ENCODE measurements around the gene ESF1. TPM values are rescaled to one million over a fixed set of nuclear protein-coding genes. Genes with fewer than 3 reads are reported as not detected.

Gene ESF1
- total and polyA plus RNA-seq, 2 experiments from 2014 or later = 7.9 to 8.3 TPM

GRCh38 chr20:13778827-13779226 lies 5.9 kb downstream of the ESF1 start:
- H3K4me3 ChIP-seq = no peak overlapping the region
- WGBS, 2 experiments (ENCODE audit: low coverage in 1 of 2, low lambda C conversion rate in 2 of 2, missing lambda C conversion rate in 2 of 2) = 97 to 100% methylated on average over 3 of the region's 3 CpGs

DNA sequence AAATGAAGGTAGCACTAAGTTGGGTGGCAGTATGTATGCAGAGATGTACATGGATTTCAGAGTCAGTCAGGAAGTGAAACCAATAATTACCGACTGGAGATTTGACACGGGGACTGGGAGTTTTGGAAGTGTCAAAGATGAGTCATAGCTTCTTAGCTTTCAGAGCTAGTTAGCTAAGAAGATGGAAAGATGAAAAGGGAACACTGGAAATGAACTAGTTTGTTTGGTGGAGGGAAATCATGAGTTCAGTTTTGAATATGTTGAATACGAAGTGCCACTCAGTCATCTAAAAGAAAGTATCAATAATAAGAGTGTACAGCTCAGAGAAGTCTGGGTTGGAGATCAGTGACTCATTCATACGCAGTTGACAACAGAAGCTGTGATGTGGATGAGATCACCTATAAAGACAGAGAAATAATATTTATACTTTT lies 7.5 kb downstream of the ESF1 start:
- in situ Hi-C loops (cut with MboI) = no loop called here
- peaks cover 33% of the 10 kb centered on the region for H3K36me3 ChIP-seq (ENCODE audit: low read depth)
- H3K9ac ChIP-seq = no peak overlapping the region

More at GRCh38 chr20:13778827-13779226, 5.9 kb downstream of the ESF1 start:
- Histone ChIP-seq H3K27me3 (replicated peaks; ENCODE audit: insufficient read depth) (no peaks in the 10 kb centered on the region), H4K20me1 (ENCODE audit: insufficient read depth) (no peaks in the 10 kb centered on the region), H3K36me3 (ENCODE audit: low read depth) (peaks cover 40% of the 10 kb centered on the region), H2AFZ (no peak overlapping the region), H3K4me2 (ENCODE audit: unreplicated experiment) (no peak overlapping the region), H3K9ac (no peak overlapping the region), H3K4me1 (ENCODE audit: insufficient read depth) (peaks cover 15% of the 10 kb centered on the region), H3K27ac (no peak overlapping the region), H3K9me3 (ENCODE audit: low read depth) (no peaks in the 10 kb centered on the region), H3F3A (ENCODE audit: insufficient read depth) (peaks cover 12% of the 10 kb centered on the region; the same call in 1 of the 2 replicates), H3K9me2 (ENCODE audit: insufficient read depth) (no peaks in the 10 kb centered on the region), H3K79me2 (ENCODE audit: insufficient read depth) (peaks cover 46% of the 10 kb centered on the region)
- in situ Hi-C loops (cut with MboI) = no loop called here
- no peak for DNase-seq
- TF ChIP-seq EZH2phosphoT487 (IDR thresholded peaks at IDR 0.05; ENCODE audit: insufficient read depth, low read depth) (no peak), EZH2 (IDR thresholded peaks at IDR 0.05; ENCODE audit: insufficient read depth, poor library complexity, severe bottlenecking) (no peak)

DNA sequence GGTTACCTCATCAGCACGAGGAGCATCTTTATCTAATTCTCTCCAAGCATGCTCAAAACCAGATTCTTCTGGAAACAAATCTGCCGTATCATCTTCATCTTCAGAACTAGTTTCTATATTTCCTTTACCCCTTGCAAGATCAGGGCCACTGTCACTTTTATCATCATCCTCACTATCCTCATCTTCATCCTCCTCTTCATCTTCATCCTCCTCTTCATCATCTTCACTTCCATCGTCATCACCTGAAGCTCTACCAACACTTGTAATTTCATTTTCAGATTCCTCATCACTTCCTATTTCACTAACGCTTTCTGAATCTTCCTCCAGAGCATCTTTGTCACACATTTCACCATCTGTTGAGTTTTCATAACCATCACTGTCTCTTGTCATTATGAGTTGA lies 8.9 kb downstream of the ESF1 start:
- no peaks in the 10 kb centered on the region for H4K20me1 ChIP-seq (ENCODE audit: insufficient read depth)
- no peaks in the 10 kb centered on the region for H3K27me3 ChIP-seq (replicated peaks; ENCODE audit: insufficient read depth)
- no peak overlapping the region for H3K4me2 ChIP-seq (ENCODE audit: unreplicated experiment)
- WGBS, 2 experiments (ENCODE audit: low coverage in 1 of 2, low lambda C conversion rate in 2 of 2, missing lambda C conversion rate in 2 of 2) = 57 to 64% methylated on average over 4 of the region's 4 CpGs
- peaks cover 16% of the 10 kb centered on the region for H3K79me2 ChIP-seq (ENCODE audit: insufficient read depth)
- H3K4me1 ChIP-seq (ENCODE audit: insufficient read depth) = peaks cover 19% of the 10 kb centered on the region
- DNase-seq = no peak
- H3K36me3 ChIP-seq (ENCODE audit: low read depth) = peaks cover 30% of the 10 kb centered on the region
- peaks cover 26% of the 10 kb centered on the region for H3F3A ChIP-seq (ENCODE audit: insufficient read depth)
- no peak overlapping the region for H3K9ac ChIP-seq
- H2AFZ ChIP-seq = no peak overlapping the region
- H3K9me3 ChIP-seq (ENCODE audit: low read depth) = no peaks in the 10 kb centered on the region
- TF ChIP-seq EZH2 (IDR thresholded peaks at IDR 0.05; ENCODE audit: insufficient read depth, poor library complexity, severe bottlenecking) (no peak), EZH2phosphoT487 (IDR thresholded peaks at IDR 0.05; ENCODE audit: insufficient read depth, low read depth) (no peak)
- H3K9me2 ChIP-seq (ENCODE audit: insufficient read depth) = no peaks in the 10 kb centered on the region
- H3K27ac ChIP-seq = no peak overlapping the region
- in situ Hi-C loops (cut with MboI) = no loop called here
- no peak overlapping the region for H3K4me3 ChIP-seq

More for the DNA sequence above, 7.5 kb downstream of the ESF1 start:
- peak overlapping the region; percentile 64 for H3K4me2 ChIP-seq (ENCODE audit: unreplicated experiment)
- H3K79me2 ChIP-seq (ENCODE audit: insufficient read depth) = peaks cover 29% of the 10 kb centered on the region
- no peaks in the 10 kb centered on the region for H3K9me2 ChIP-seq (ENCODE audit: insufficient read depth)
- no peak overlapping the region for H3K27ac ChIP-seq
- 25 to 33% methylated on average over 4 of the region's 4 CpGs for WGBS, 2 experiments (ENCODE audit: low coverage in 1 of 2, low lambda C conversion rate in 2 of 2, missing lambda C conversion rate in 2 of 2)
- H3K4me1 ChIP-seq (ENCODE audit: insufficient read depth) = peaks cover 16% of the 10 kb centered on the region
- no peaks in the 10 kb centered on the region for H4K20me1 ChIP-seq (ENCODE audit: insufficient read depth)
- no peaks in the 10 kb centered on the region for H3K9me3 ChIP-seq (ENCODE audit: low read depth)
- DNase-seq = peak; percentile 54
- H3K4me3 ChIP-seq = 0 out of 2 replicates have a peak overlapping the region, but pooled peaks have one; percentile 8
- H3K27me3 ChIP-seq (replicated peaks; ENCODE audit: insufficient read depth) = no peaks in the 10 kb centered on the region
- H2AFZ ChIP-seq = no peak overlapping the region
- TF ChIP-seq EZH2phosphoT487 (IDR thresholded peaks at IDR 0.05; ENCODE audit: insufficient read depth, low read depth) (no peak), EZH2 (IDR thresholded peaks at IDR 0.05; ENCODE audit: insufficient read depth, poor library complexity, severe bottlenecking) (no peak)
- H3F3A ChIP-seq (ENCODE audit: insufficient read depth) = peaks cover 24% of the 10 kb centered on the region

DNA sequence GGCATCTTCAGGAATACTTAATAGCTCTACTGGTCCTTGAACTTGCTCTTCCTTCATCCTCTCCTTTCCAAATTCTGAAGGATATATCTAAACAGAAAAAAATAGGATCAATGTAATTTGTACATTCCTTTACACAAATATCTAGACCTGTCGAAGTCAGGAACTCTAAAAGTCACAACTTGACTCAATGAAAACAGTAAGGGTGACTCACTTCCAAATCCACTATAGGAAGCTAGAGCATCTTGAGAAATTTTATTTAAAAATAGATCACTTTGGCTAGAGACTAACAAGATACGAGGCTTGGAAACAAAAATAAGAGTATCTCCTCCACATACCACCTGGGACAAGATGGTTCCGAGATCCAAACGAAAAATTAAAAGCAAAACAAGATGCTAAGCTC lies 12.2 kb downstream of the ESF1 start:
- Histone ChIP-seq H2AFZ (no peak overlapping the region), H3K9ac (no peak overlapping the region; the same call in 1 of the 2 replicates), H3K27ac (no peak overlapping the region), H3K4me3 (no peak overlapping the region), H3K9me2 (ENCODE audit: insufficient read depth) (no peaks in the 10 kb centered on the region), H3K79me2 (ENCODE audit: insufficient read depth) (no peaks in the 10 kb centered on the region), H3K36me3 (ENCODE audit: low read depth) (peaks cover 35% of the 10 kb centered on the region), H3K4me1 (ENCODE audit: insufficient read depth) (peaks cover 15% of the 10 kb centered on the region), H3F3A (ENCODE audit: insufficient read depth) (peaks cover 26% of the 10 kb centered on the region), H3K4me2 (ENCODE audit: unreplicated experiment) (no peak overlapping the region), H3K9me3 (ENCODE audit: low read depth) (no peaks in the 10 kb centered on the region), H4K20me1 (ENCODE audit: insufficient read depth) (no peaks in the 10 kb centered on the region), H3K27me3 (replicated peaks; ENCODE audit: insufficient read depth) (no peaks in the 10 kb centered on the region)
- peak; percentile 28 for DNase-seq
- in situ Hi-C loops (cut with MboI) = no loop called here
- no peak for TF ChIP-seq EZH2 (IDR thresholded peaks at IDR 0.05; ENCODE audit: insufficient read depth, poor library complexity, severe bottlenecking)
- TF ChIP-seq EZH2phosphoT487 (IDR thresholded peaks at IDR 0.05; ENCODE audit: insufficient read depth, low read depth) = no peak
- WGBS, 2 experiments (ENCODE audit: low coverage in 1 of 2, low lambda C conversion rate in 2 of 2, missing lambda C conversion rate in 2 of 2) = 54 to 55% methylated on average over 4 of the region's 4 CpGs
